Neural cell (in vitro differentiated cells): ENCODE results near the gene HDAC10. TPM values are rescaled to one million over a fixed set of nuclear protein-coding genes. Genes with fewer than 3 reads are reported as not detected.

Source experiments
- H2AFZ ChIP-seq: fragments of 200-600, 300-800 bp; sonication (generic), shearing (Covaris generic); 2 replicates; pipeline ENCODE4 v1.6.0; 2014; ENCODE audit warnings: low read depth, mild to moderate bottlenecking, antibody characterized with exemption, low read length, moderate library complexity
- H3F3A ChIP-seq: fragments of 200-600 bp; shearing (Covaris generic); 2 replicates; pipeline ENCODE4 v1.6.1; 2016; ENCODE audit warnings: mild to moderate bottlenecking, moderate library complexity, mixed read lengths, antibody characterized with exemption, low read length; ENCODE audit not compliant: insufficient read depth, poor library complexity, severe bottlenecking
- H3K27ac ChIP-seq: fragments of 200-600, 300-800 bp; sonication (generic), shearing (Covaris generic); 2 replicates; pipeline ENCODE4 v1.5.1; 2014; ENCODE audit warnings: mild to moderate bottlenecking, low read length, moderate library complexity
- H3K27me3 ChIP-seq: fragments of 300-800, 200-600 bp; sonication (generic), shearing (Covaris generic); 2 replicates; pipeline ENCODE4 v1.6.0; 2014; ENCODE audit warnings: mild to moderate bottlenecking, low read depth, low read length, moderate library complexity; ENCODE audit not compliant: insufficient read depth
- H3K36me3 ChIP-seq: fragments of 300-800, 200-600 bp; sonication (generic), shearing (Covaris generic); 2 replicates; pipeline ENCODE4 v1.5.1; 2014; ENCODE audit warnings: mild to moderate bottlenecking, antibody characterized with exemption, low read length, moderate library complexity; ENCODE audit not compliant: insufficient read depth
- H3K4me2 ChIP-seq: fragments of 300-800, 200-600 bp; sonication (generic), shearing (Covaris generic); 2 replicates; pipeline ENCODE4 v1.6.0; 2014; ENCODE audit warnings: mild to moderate bottlenecking, low read length
- H3K4me3 ChIP-seq: fragments of 300-800, 200-600 bp; sonication (generic), shearing (Covaris generic); 2 replicates; pipeline ENCODE4 v1.5.1; 2014; ENCODE audit warnings: mild to moderate bottlenecking, low read length, moderate library complexity
- H3K79me2 ChIP-seq: fragments of 200-600 bp; shearing (Covaris generic); replicated peaks from 2 replicates; pipeline ENCODE4 v1.6.0; 2014; ENCODE audit warnings: mild to moderate bottlenecking, low read length, moderate library complexity; ENCODE audit not compliant: insufficient read depth
- H3K9ac ChIP-seq: fragments of 300-800, 200-600 bp; sonication (generic), shearing (Covaris generic); 2 replicates; pipeline ENCODE4 v1.6.1; 2016; ENCODE audit warnings: mild to moderate bottlenecking, low read length, mixed read lengths
- H3K9me2 ChIP-seq: fragments of 200-600 bp; shearing (Covaris generic); 2 replicates; pipeline ENCODE4 v1.6.1; 2016; ENCODE audit warnings: mild to moderate bottlenecking, low read length, mixed read lengths; ENCODE audit not compliant: insufficient read depth
- H3K9me3 ChIP-seq: fragments of 200-600, 300-800 bp; sonication (generic), shearing (Covaris generic); 2 replicates; pipeline ENCODE4 v1.6.1; 2016; ENCODE audit warnings: mild to moderate bottlenecking, mixed run types, low read length, moderate library complexity, mixed read lengths
- H4K20me1 ChIP-seq: fragments of 200-600 bp; shearing (Covaris generic); 2 replicates; pipeline ENCODE4 v1.6.1; 2016; ENCODE audit warnings: mild to moderate bottlenecking, mixed run types; ENCODE audit not compliant: insufficient read depth
- EP300 ChIP-seq: fragments of 450-650 bp; conservative IDR thresholded peaks from 2 replicates; pipeline ENCODE4 v1.6.1; 2014; ENCODE audit warnings: antibody characterized with exemption, mild to moderate bottlenecking, moderate library complexity; ENCODE audit not compliant: poor library complexity, severe bottlenecking
- EZH2 ChIP-seq: fragments of 200-600, 300-800 bp; shearing (Covaris generic), sonication (generic); IDR thresholded peaks from 2 replicates; pipeline ENCODE4 v1.6.1; 2014; ENCODE audit warnings: antibody characterized with exemption, low read length, borderline replicate concordance, mild to moderate bottlenecking; ENCODE audit not compliant: insufficient read depth, poor library complexity, severe bottlenecking
- MXI1 ChIP-seq: fragments of 450-650 bp; conservative IDR thresholded peaks from 2 replicates; pipeline ENCODE4 v1.6.1; 2014; ENCODE audit warnings: antibody characterized with exemption, mild to moderate bottlenecking; ENCODE audit not compliant: poor library complexity, severe bottlenecking
- POLR2AphosphoS5 ChIP-seq: IDR thresholded peaks from 2 replicates; pipeline ENCODE4 v1.6.1; 2012
- RAD21 ChIP-seq: fragments of 450-650 bp; conservative IDR thresholded peaks from 2 replicates; pipeline ENCODE4 v1.6.1; 2014; ENCODE audit warnings: antibody characterized with exemption, mild to moderate bottlenecking, moderate library complexity
- SMC3 ChIP-seq: fragments of 450-650 bp; conservative IDR thresholded peaks from 2 replicates; pipeline ENCODE4 v1.6.1; 2014; ENCODE audit warnings: antibody characterized with exemption, mild to moderate bottlenecking, moderate library complexity; ENCODE audit not compliant: poor library complexity
- TAF1 ChIP-seq: IDR thresholded peaks from 2 replicates; pipeline ENCODE4 v1.6.1; 2012; ENCODE audit warnings: low read depth
- polyA plus RNA-seq: library from polyadenylated mRNA; depleted of rRNA; stranded (reverse); fragments of >200 nt; gene quantifications from 2 replicates; pipeline ENCODE4 v1.2.3, GENCODE V29; 2014
- TF ChIP-seq, protein P1 (sequence below): IDR thresholded peaks from 2 replicates; pipeline ENCODE4 v1.6.1; 2012; ENCODE audit warnings: borderline replicate concordance
- TF ChIP-seq, protein P2 (sequence below): fragments of 450-650 bp; IDR thresholded peaks from 2 replicates; pipeline ENCODE4 v1.5.1; 2014; ENCODE audit warnings: antibody characterized with exemption, mild to moderate bottlenecking, moderate library complexity; ENCODE audit not compliant: poor library complexity, severe bottlenecking

The HDAC10 gene
- polyA plus RNA-seq, 1 donor from 2014 or later: 39.1 TPM

DNA sequence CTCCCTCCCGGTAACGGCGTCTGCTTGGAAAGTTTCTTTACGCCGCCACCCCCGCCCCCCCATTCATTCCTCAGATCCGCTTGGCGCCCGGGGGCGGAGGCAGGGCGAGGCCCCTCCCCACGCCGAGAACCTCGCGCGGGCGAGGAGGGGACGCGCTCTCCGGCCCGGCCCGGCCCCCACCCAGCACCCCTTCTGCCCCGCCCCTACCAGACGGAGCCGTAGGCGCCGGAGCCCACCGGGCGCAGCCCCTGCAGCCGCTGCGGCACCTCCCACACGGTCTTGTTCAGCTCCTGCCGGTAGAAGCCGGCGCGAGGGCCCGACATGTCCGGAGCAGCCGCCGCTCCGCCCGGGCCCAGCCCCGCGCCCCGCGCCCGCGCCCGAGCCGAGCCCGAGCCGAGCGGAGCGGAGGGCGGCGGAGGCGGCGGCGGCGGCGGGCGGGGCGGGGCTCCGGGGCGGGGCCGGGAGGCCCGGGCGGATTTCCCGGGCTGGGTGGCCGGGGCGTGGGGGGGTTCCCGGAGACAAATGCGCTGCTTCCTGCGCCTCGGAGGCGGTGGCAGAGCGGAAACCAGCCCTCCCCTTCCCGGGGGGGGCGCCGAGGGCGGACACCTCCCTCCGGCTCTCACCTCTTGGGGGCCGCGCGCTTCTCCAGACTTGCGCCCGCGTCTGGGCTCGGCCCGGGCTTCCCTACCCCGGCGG is 19.1 kb upstream of the HDAC10 start, which contains the start of gene MAPK11:
Gene MAPK11 (minus strand): TSS at position 411 of the 696 bp plus-strand sequence. CDS start 88 bp downstream, at position 323.
- H3K9ac ChIP-seq: peak within 1 kb of the TSS; percentile 81
- H3K4me2 ChIP-seq: peak within 1 kb of the TSS; percentile 86
- H3K9me3 ChIP-seq: no peaks in the 10 kb centered on the region
- peak within 1 kb of the TSS; percentile 60 for H2AFZ ChIP-seq
- no peaks in the 10 kb centered on the region for H3K27me3 ChIP-seq
- no peaks in the 10 kb centered on the region for H3F3A ChIP-seq
- peak within 1 kb of the TSS; percentile 77 for H3K4me3 ChIP-seq
- peak within 1 kb of the TSS; percentile 58 for H3K27ac ChIP-seq
- TF ChIP-seq POLR2AphosphoS5 (peak; percentile 11), RAD21 (no peak), SMC3 (no peak)
- H4K20me1 ChIP-seq: no peaks in the 10 kb centered on the region
- H3K36me3 ChIP-seq: no peaks in the 10 kb centered on the region
- no peaks in the 10 kb centered on the region for H3K9me2 ChIP-seq
- no peaks in the 10 kb centered on the region for H3K79me2 ChIP-seq

DNA sequence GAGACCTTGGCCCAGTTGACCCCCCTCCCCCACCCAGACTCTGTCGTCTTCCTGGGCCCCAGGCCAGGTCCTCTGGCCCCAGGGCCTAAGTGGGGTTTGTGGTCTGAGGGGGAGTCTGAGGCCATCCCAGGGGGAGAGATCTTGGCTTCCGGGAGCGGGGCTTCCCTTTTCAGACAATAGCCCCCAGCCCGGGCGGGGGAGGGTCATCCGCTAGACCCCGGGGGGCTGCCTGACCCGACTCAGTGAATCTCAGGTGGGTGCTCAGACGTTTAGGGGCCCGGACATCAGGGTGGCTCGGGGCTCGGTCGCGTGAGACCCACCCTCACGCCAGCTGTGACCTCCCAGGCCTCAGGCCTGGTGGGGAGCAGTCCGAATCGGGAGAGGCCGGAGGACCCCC is 18.5 kb upstream of the HDAC10 start:
- H3K27ac ChIP-seq: peak overlapping the region; percentile 3
- peak overlapping the region; percentile 77 for H3K4me3 ChIP-seq
- H3K4me2 ChIP-seq: peak overlapping the region; percentile 62
- no peaks in the 10 kb centered on the region for H3K9me2 ChIP-seq
- no peaks in the 10 kb centered on the region for H3K9me3 ChIP-seq
- no peaks in the 10 kb centered on the region for H3F3A ChIP-seq
- H3K9ac ChIP-seq: peak overlapping the region; percentile 81
- no peaks in the 10 kb centered on the region for H4K20me1 ChIP-seq
- no peaks in the 10 kb centered on the region for H3K27me3 ChIP-seq
- H3K79me2 ChIP-seq: no peaks in the 10 kb centered on the region
- TF ChIP-seq TAF1 (no peak), POLR2AphosphoS5 (no peak), RAD21 (no peak), EZH2 (no peak), SMC3 (no peak), MXI1 (no peak), EP300 (no peak)
- TF ChIP-seq, protein P1, sequence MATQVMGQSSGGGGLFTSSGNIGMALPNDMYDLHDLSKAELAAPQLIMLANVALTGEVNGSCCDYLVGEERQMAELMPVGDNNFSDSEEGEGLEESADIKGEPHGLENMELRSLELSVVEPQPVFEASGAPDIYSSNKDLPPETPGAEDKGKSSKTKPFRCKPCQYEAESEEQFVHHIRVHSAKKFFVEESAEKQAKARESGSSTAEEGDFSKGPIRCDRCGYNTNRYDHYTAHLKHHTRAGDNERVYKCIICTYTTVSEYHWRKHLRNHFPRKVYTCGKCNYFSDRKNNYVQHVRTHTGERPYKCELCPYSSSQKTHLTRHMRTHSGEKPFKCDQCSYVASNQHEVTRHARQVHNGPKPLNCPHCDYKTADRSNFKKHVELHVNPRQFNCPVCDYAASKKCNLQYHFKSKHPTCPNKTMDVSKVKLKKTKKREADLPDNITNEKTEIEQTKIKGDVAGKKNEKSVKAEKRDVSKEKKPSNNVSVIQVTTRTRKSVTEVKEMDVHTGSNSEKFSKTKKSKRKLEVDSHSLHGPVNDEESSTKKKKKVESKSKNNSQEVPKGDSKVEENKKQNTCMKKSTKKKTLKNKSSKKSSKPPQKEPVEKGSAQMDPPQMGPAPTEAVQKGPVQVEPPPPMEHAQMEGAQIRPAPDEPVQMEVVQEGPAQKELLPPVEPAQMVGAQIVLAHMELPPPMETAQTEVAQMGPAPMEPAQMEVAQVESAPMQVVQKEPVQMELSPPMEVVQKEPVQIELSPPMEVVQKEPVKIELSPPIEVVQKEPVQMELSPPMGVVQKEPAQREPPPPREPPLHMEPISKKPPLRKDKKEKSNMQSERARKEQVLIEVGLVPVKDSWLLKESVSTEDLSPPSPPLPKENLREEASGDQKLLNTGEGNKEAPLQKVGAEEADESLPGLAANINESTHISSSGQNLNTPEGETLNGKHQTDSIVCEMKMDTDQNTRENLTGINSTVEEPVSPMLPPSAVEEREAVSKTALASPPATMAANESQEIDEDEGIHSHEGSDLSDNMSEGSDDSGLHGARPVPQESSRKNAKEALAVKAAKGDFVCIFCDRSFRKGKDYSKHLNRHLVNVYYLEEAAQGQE: no peak
- TF ChIP-seq, protein P2, sequence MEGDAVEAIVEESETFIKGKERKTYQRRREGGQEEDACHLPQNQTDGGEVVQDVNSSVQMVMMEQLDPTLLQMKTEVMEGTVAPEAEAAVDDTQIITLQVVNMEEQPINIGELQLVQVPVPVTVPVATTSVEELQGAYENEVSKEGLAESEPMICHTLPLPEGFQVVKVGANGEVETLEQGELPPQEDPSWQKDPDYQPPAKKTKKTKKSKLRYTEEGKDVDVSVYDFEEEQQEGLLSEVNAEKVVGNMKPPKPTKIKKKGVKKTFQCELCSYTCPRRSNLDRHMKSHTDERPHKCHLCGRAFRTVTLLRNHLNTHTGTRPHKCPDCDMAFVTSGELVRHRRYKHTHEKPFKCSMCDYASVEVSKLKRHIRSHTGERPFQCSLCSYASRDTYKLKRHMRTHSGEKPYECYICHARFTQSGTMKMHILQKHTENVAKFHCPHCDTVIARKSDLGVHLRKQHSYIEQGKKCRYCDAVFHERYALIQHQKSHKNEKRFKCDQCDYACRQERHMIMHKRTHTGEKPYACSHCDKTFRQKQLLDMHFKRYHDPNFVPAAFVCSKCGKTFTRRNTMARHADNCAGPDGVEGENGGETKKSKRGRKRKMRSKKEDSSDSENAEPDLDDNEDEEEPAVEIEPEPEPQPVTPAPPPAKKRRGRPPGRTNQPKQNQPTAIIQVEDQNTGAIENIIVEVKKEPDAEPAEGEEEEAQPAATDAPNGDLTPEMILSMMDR: no peak
- H3K36me3 ChIP-seq: no peaks in the 10 kb centered on the region
- H2AFZ ChIP-seq: no peak overlapping the region
